AG04450 (cell line): ENCODE data around the gene CST9. TPM values are rescaled to one million over a fixed set of nuclear protein-coding genes. Genes with fewer than 3 reads are reported as not detected.

Experiments
- CTCF ChIA-PET: fragments of 300-600, 350-600 bp; formaldehyde crosslinking; extraction: SDS; loops from one replicate; lab custom pipeline; 2022; ENCODE audit warnings: antibody characterized with exemption, inconsistent platforms; lab: Charles Lee
- POLR2A ChIA-PET: fragments of 350-600 bp; formaldehyde crosslinking; extraction: SDS; loops from one replicate; lab custom pipeline; 2021; ENCODE audit warnings: antibody characterized with exemption, inconsistent platforms; lab: Yijun Ruan, JAX
- DNase-seq: peaks from one replicate; pipeline ENCODE4 v3.0.0-alpha.2; 2011; ENCODE audit warnings: low read depth, low spot score
- H3K27ac ChIP-seq: one replicate; pipeline ENCODE4 v1.5.1; 2012; ENCODE audit warnings: low read depth, low read length, control low read depth
- H3K27me3 ChIP-seq: one replicate; pipeline ENCODE4 v1.6.0; 2012; ENCODE audit warnings: low read length; ENCODE audit not compliant: control insufficient read depth, insufficient read depth
- H3K4me3 ChIP-seq: 2 replicates; pipeline ENCODE4 v1.5.1; 2011; ENCODE audit warnings: mild to moderate bottlenecking, low read depth, low read length, control low read depth
- H3K9me3 ChIP-seq: 2 replicates; pipeline ENCODE4 v1.5.1; 2012; ENCODE audit warnings: low read length; ENCODE audit not compliant: control insufficient read depth, insufficient read depth
- CTCF ChIP-seq: IDR thresholded peaks from 2 replicates; pipeline ENCODE4 v1.5.1; 2011; ENCODE audit warnings: low read depth, low read length, control low read depth, inconsistent platforms
- polyA minus RNA-seq: library from RNA; depleted of rRNA, polyadenylated mRNA; stranded (reverse); fragments of >200 nt; gene quantifications from 2 replicates; pipeline ENCODE4 v1.2.3, GENCODE V29; 2011; rRNA and poly(A)+ RNA removed
- polyA plus RNA-seq: library from polyadenylated mRNA; depleted of rRNA; stranded (reverse); fragments of >200 nt; gene quantifications from 2 replicates; pipeline ENCODE4 v1.2.3, GENCODE V29; 2011; rRNA removed

Gene CST9
- polyA plus RNA-seq (not detected in 2 replicates), polyA minus RNA-seq (not detected in 2 replicates)

- H3K9me3 ChIP-seq: no peaks in the 10 kb centered on the region; the same call in 1 of the 2 replicates
- no peak for TF ChIP-seq CTCF
- H3K27ac ChIP-seq: no peak within 1 kb of the TSS
- DNase-seq: no peak
- H3K27me3 ChIP-seq: peaks cover 19% of the 10 kb centered on the region
- no peak within 1 kb of the TSS for H3K4me3 ChIP-seq
- CTCF ChIA-PET: interaction anchor here (0.6 to 9.6 kb wide), 20 partner anchors 8 to 270 kb away, joined by 3 to 95 read pairs (median 6); no protein-coding TSS in a partner anchor
- POLR2A ChIA-PET: no interaction called here
These were observed at the start of gene CST9 for GRCh38 chr20:23605867-23606651. TSS of gene CST9 (minus strand) at chr20:23605917. CDS start at chr20:23605864, 53 bp downstream.

- ChIA-PET CTCF (interaction anchor here (1.4 kb wide), 1 partner anchor 14 kb away, joined by 9 read pairs; no protein-coding TSS in a partner anchor), POLR2A (no interaction called here)
- DNase-seq: no peak
- Histone ChIP-seq H3K27me3 (no peaks in the 10 kb centered on the region), H3K4me3 (no peak overlapping the region), H3K27ac (no peak overlapping the region), H3K9me3 (no peaks in the 10 kb centered on the region; the same call in 1 of the 2 replicates)
- TF ChIP-seq CTCF: no peak
These were observed 49.0 kb upstream of the CST9 start for GRCh38 chr20:23654717-23655116.

GRCh38 chr20:23654000-23654399 is 48.3 kb upstream of the CST9 start:
- TF ChIP-seq CTCF: no peak
- POLR2A ChIA-PET: no interaction called here

GRCh38 chr20:23653400-23653938 is 47.8 kb upstream of the CST9 start:
- Histone ChIP-seq H3K27ac (peak overlapping the region; percentile 11), H3K27me3 (no peaks in the 10 kb centered on the region), H3K9me3 (no peaks in the 10 kb centered on the region; the same call in 1 of the 2 replicates), H3K4me3 (no peak overlapping the region)
- no peak for TF ChIP-seq CTCF
- ChIA-PET CTCF (no interaction called here), POLR2A (no interaction called here)
- DNase-seq: no peak

More at GRCh38 chr20:23654000-23654399, 48.3 kb upstream of the CST9 start:
- Histone ChIP-seq H3K27ac (peak overlapping the region; percentile 11), H3K27me3 (no peaks in the 10 kb centered on the region), H3K9me3 (no peaks in the 10 kb centered on the region; the same call in 1 of the 2 replicates), H3K4me3 (no peak overlapping the region)
- CTCF ChIA-PET: no interaction called here
- no peak for DNase-seq

- POLR2A ChIA-PET: no interaction called here
- Histone ChIP-seq H3K27me3 (no peaks in the 10 kb centered on the region), H3K27ac (no peak overlapping the region), H3K9me3 (no peaks in the 10 kb centered on the region; the same call in 1 of the 2 replicates), H3K4me3 (no peak overlapping the region)
- no peak for DNase-seq
- CTCF ChIA-PET: no interaction called here
- no peak for TF ChIP-seq CTCF
These were observed 47.2 kb upstream of the CST9 start for GRCh38 chr20:23652926-23653325.
